NCI-H2107 treated with DMSO at 0.1 percent for 48 hours (cell line): ENCODE data around the gene SETD2.

Experiments
- DNase-seq: peaks from one replicate; lab custom pipeline; 2025; ENCODE audit not compliant: unreplicated experiment; lab: John Stamatoyannopoulos, UW

The SETD2 gene

GRCh38 chr3:46966811-46967210, 197.1 kb downstream of the SETD2 start:
- DNase-seq, result no peak
